ENCODE data around the gene IL34.

IL34 gene

DNA sequence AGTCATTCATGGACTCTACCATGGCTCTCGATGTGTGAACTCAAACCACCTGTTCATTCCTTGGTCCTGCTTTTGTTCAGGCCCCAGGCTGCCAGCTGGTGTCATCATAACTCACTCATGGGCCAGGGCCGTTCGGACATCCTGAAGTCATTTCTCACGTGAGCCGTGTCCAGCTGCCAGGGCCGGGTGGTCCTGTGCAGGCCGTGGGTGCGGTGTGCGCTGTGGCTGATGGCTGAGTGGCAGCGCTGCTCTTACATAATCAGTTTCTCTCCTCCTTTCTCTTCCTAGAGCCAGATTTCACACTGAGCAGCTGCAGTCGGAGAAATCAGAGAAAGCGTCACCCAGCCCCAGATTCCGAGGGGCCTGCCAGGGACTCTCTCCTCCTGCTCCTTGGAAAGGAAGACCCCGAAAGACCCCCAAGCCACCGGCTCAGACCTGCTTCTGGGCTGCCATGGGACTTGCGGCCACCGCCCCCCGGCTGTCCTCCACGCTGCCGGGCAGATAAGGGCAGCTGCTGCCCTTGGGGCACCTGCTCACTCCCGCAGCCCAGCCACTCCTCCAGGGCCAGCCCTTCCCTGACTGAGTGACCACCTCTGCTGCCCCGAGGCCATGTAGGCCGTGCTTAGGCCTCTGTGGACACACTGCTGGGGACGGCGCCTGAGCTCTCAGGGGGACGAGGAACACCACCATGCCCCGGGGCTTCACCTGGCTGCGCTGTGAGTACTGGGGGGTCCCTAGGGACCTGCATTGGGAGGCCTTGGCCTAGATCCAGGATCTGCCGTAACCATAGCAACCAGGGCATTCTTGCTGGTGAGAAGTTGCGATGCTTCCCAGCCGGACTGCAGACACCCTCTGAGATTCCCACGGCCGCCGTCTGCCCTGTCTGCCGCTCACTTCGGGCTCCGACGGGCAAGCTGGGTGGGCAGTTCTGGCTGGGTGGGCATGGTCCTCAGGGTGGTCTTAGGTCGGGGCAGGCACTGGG is at the start of gene IL34:
Gene IL34, plus strand, starts transcription at position 300 of the 982 bp plus-strand sequence. Its CDS starts 389 bp downstream, at position 689.
- H3K9ac ChIP-seq (ENCODE audit: low read depth, low read length), result no peak within 1 kb of the TSS

DNA sequence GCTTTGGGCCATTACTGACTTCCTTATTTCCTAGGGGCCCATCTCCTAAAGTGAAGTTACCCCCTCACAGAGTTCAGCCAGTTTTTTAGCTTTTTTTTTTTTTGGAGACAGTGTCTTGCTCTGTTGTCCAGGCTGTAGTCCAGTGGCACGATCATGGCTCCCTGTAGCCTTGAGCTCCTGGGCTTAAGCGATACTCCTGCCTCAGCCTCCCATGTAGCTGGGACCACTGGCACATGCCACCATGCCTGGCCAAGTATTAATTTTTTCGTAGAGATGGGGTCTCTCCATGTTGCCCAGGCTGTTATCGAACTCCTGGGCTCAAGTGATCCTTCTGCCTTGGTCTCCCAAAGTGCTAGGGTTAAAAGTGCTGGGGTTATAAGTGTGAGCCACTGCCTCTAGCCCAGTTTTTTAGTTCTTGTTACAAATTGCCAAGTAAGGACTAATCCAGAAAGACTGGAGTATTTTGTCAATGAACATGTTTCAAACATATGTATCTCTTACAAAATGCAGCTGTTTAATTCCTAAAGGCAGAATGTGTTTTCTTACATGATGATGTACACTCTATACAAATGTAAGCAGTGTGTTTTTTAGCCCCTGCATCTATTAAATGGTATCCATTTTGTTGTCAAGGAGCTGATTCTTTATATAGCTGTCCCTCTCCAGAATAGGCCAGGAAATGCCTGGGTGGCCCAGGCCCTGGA is 49.1 kb upstream of the IL34 start:
- Histone ChIP-seq H3K9ac (ENCODE audit: low read depth, low read length) (no peak overlapping the region), H3K36me3 (ENCODE audit: control insufficient read depth, insufficient read depth, low read length) (no peaks in the 10 kb centered on the region), H3K9me3 (ENCODE audit: control insufficient read depth, insufficient read depth, low read length) (no peaks in the 10 kb centered on the region), H3K27ac (ENCODE audit: low read depth, low read length) (no peak overlapping the region), H3K27me3 (ENCODE audit: control insufficient read depth, insufficient read depth, low read length) (no peaks in the 10 kb centered on the region), H3K4me3 (ENCODE audit: low read depth, low read length) (no peak overlapping the region), H3K4me1 (ENCODE audit: control insufficient read depth, insufficient read depth, low read length) (no peaks in the 10 kb centered on the region)

More for the DNA sequence above, at the start of gene IL34:
- Histone ChIP-seq H3K4me3 (ENCODE audit: low read depth, low read length) (no peak within 1 kb of the TSS), H3K27me3 (ENCODE audit: control insufficient read depth, insufficient read depth, low read length) (no peaks in the 10 kb centered on the region), H3K27ac (ENCODE audit: low read depth, low read length) (no peak within 1 kb of the TSS), H3K4me1 (ENCODE audit: control insufficient read depth, insufficient read depth, low read length) (peaks cover 4% of the 10 kb centered on the region; the same call in 1 of the 2 replicates), H3K36me3 (ENCODE audit: control insufficient read depth, insufficient read depth, low read length) (0 out of 2 replicates have a peak, but pooled peaks cover 3% of the 10 kb centered on the region), H3K9me3 (ENCODE audit: control insufficient read depth, insufficient read depth, low read length) (no peaks in the 10 kb centered on the region)

DNA sequence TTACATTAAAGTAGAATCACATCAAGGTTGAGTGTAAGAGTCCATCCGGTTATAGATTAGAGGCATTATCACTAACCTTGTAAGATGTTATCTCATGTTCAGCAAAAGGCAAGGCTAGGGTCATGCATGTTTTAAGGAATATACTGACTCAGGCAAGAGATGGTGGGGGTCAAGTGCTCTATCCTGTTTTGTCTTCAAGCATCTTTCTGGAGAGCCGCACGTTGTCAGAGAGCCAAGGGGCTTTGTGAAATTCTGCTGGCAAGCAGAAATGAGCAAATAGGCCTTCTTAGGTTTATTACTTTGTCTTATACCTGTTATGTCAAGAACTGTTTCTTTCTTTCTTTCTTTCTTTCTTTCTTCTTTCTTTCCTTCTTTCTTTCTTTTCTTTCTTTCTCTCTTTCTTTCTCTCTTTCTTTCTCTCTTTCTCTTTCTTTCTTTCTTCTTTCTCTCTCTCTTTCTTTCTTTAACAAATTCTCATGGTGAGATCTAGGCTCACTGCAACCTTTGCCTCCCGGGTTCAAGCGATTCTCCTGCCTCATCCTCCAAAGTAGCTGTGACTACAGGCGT is 47.3 kb upstream of the IL34 start:
- Histone ChIP-seq H3K27me3 (ENCODE audit: control insufficient read depth, insufficient read depth, low read length) (no peaks in the 10 kb centered on the region), H3K36me3 (ENCODE audit: control insufficient read depth, insufficient read depth, low read length) (no peaks in the 10 kb centered on the region), H3K4me1 (ENCODE audit: control insufficient read depth, insufficient read depth, low read length) (no peaks in the 10 kb centered on the region), H3K27ac (ENCODE audit: low read depth, low read length) (no peak overlapping the region), H3K9me3 (ENCODE audit: control insufficient read depth, insufficient read depth, low read length) (no peaks in the 10 kb centered on the region), H3K4me3 (ENCODE audit: low read depth, low read length) (no peak overlapping the region), H3K9ac (ENCODE audit: low read depth, low read length) (no peak overlapping the region)

DNA sequence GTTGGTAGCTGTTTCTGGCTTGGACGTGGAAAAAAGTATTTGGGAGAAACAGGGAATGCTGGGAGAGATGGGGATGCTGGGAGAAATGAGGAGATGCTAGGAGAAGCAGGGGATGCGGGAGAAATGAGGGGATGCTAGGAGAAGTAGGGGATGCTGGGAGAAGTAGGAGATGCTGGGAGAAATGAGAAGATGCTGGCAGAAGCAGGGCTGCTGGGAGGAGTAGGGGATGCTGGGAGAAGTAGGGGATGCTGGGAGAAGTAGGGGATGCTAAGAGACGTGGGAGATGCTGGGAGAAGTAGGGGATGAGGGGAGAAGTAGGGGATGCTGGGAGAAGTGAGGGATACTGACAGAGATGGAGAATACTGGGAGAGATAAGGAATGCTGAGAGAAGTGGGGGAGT is 45.6 kb upstream of the IL34 start:
- Histone ChIP-seq H3K9ac (ENCODE audit: low read depth, low read length) (no peak overlapping the region), H3K27me3 (ENCODE audit: control insufficient read depth, insufficient read depth, low read length) (no peaks in the 10 kb centered on the region), H3K9me3 (ENCODE audit: control insufficient read depth, insufficient read depth, low read length) (no peaks in the 10 kb centered on the region), H3K27ac (ENCODE audit: low read depth, low read length) (no peak overlapping the region), H3K4me3 (ENCODE audit: low read depth, low read length) (no peak overlapping the region), H3K36me3 (ENCODE audit: control insufficient read depth, insufficient read depth, low read length) (no peaks in the 10 kb centered on the region), H3K4me1 (ENCODE audit: control insufficient read depth, insufficient read depth, low read length) (no peaks in the 10 kb centered on the region)

DNA sequence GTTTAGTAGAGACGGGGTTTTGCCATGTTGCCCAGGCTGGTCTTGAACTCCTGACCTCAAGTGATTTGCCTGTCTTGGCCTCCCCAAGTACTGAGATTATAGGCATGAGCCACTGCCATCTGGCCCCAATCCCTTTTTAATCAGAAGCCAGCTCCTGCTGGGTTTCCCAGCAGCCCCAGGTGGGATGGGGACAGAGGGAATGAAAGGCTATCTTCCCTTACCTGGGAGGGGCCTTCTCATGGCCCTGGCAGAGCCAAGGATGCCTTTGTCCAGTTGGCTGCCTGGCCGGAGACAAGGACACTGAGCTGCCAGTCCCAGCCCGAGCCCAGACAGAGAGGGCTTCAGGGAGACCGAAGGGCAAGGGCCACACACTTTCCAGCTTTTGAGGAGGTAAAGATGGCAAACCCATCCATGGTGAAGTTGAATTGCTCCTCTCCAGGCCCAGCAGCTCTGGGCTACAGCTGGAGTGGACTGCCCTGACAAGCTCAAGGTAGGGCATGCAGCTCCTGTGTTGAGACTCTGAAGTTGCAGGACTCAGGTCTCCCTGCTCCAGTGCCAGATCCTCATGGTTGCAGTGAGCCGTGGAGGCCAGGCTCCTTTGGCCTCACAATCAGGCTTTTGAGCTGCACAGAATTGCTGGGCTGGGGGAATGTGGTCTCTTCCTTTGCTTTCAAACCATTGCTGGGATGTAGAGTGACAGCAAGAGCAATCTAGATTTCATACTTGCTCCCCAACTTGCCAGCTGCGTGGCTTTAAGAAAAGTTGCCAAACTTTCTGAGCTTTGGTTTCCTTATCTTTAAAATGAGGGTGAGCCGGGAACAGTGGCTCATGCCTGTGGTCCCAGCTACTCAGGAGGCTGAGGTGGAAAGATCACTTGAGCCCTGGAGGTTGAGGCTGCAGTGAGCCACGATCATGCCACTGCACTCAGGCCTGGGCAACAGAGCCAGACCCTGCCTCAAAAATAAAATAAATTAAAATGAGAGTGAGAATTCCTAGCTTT is 44.5 kb upstream of the IL34 start:
- Histone ChIP-seq H3K9me3 (ENCODE audit: control insufficient read depth, insufficient read depth, low read length) (no peaks in the 10 kb centered on the region), H3K4me1 (ENCODE audit: control insufficient read depth, insufficient read depth, low read length) (no peaks in the 10 kb centered on the region), H3K27me3 (ENCODE audit: control insufficient read depth, insufficient read depth, low read length) (no peaks in the 10 kb centered on the region), H3K9ac (ENCODE audit: low read depth, low read length) (no peak overlapping the region), H3K4me3 (ENCODE audit: low read depth, low read length) (no peak overlapping the region), H3K27ac (ENCODE audit: low read depth, low read length) (no peak overlapping the region), H3K36me3 (ENCODE audit: control insufficient read depth, insufficient read depth, low read length) (no peaks in the 10 kb centered on the region)

DNA sequence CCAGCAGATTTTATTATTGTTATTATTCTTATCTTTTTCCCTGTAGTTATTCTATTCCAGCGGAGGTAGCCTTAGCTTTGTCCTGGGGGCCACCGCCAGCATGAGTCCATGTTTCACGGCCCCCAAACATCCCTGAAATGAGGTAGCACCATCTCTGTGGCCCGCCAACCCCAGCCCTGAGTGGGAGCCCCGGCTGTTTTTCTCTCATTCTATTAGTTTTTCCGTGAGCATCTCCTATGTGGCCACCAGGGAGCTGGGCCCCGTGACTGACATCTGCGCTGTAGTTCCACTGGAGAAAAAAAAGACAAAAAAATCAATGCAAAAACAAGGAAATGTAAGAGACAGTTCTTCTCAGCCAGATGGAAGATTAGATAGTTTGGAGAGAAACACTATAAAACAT is 43.5 kb upstream of the IL34 start:
- H3K27me3 ChIP-seq (ENCODE audit: control insufficient read depth, insufficient read depth, low read length), result no peaks in the 10 kb centered on the region
- no peaks in the 10 kb centered on the region for H3K36me3 ChIP-seq (ENCODE audit: control insufficient read depth, insufficient read depth, low read length)
- H3K9ac ChIP-seq (ENCODE audit: low read depth, low read length), result no peak overlapping the region
- H3K4me3 ChIP-seq (ENCODE audit: low read depth, low read length), result no peak overlapping the region
- H3K9me3 ChIP-seq (ENCODE audit: control insufficient read depth, insufficient read depth, low read length), result no peaks in the 10 kb centered on the region
- no peak overlapping the region for H3K27ac ChIP-seq (ENCODE audit: low read depth, low read length)
- H3K4me1 ChIP-seq (ENCODE audit: control insufficient read depth, insufficient read depth, low read length), result no peaks in the 10 kb centered on the region

DNA sequence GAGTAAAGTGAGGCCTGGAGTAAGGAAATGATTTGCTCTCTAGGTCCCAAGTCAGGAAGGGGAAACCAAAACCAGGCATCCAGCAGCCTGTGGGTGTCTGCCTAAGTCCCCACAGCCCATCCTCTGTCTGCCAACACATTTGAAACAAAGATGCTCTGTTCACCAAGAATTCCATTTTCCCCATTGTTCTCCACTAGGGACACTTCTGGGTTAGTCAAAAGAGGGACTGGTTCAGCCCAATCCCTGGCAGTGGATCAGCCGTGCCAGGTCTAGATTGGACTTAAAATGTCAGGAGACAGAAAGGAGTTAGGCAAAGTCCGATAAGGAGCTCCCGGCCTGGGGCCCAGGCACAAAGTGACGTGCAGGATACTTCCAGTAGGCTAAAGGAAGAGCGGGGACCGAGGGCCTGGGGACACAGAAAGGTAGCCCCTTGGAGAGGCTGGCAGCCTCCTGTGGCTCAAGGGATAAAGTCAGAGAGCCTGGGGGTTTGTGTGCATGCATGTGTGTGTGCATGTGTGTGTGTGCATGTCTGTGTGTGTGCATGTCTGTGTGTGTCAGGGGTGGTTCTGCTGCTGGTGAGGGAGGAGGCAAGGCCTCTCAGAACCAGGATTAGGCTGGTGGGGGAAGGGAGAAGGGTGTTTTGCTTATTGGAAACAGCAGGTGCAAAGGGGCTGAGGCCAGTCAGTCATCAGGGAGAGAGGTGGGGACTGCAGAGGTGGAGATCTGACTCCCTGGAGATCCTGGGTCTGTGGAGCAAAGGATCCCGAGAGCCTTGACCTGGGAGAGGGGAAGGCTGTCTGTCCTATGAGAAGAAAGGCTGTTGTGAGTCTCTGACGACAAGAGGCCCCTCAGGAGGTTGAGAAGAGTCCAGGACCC is 41.7 kb upstream of the IL34 start:
- Histone ChIP-seq H3K4me1 (ENCODE audit: control insufficient read depth, insufficient read depth, low read length) (no peaks in the 10 kb centered on the region), H3K36me3 (ENCODE audit: control insufficient read depth, insufficient read depth, low read length) (no peaks in the 10 kb centered on the region), H3K27me3 (ENCODE audit: control insufficient read depth, insufficient read depth, low read length) (no peaks in the 10 kb centered on the region), H3K27ac (ENCODE audit: low read depth, low read length) (no peak overlapping the region), H3K4me3 (ENCODE audit: low read depth, low read length) (no peak overlapping the region), H3K9me3 (ENCODE audit: control insufficient read depth, insufficient read depth, low read length) (no peaks in the 10 kb centered on the region), H3K9ac (ENCODE audit: low read depth, low read length) (no peak overlapping the region)

DNA sequence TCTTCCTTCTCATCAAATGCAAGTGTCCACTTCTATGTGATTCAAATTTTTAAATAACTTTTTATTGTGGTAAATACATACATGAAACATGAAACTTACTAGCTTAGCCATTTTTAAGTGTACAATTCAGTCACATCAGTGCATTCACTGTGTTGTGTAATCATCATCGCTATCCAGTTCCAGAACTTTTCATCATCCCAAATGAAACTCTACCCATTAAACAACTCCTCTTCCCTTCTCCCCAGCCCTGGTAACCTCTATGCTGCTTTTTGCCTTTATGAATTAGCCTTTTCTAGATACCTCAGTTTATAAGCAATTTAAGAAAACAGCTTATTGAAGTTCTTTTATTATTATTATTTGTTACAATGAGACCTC is 41.1 kb upstream of the IL34 start:
- no peak overlapping the region for H3K9ac ChIP-seq (ENCODE audit: low read depth, low read length)
- H3K36me3 ChIP-seq (ENCODE audit: control insufficient read depth, insufficient read depth, low read length), result no peaks in the 10 kb centered on the region
- no peaks in the 10 kb centered on the region for H3K27me3 ChIP-seq (ENCODE audit: control insufficient read depth, insufficient read depth, low read length)
- no peak overlapping the region for H3K27ac ChIP-seq (ENCODE audit: low read depth, low read length)
- H3K4me1 ChIP-seq (ENCODE audit: control insufficient read depth, insufficient read depth, low read length), result no peaks in the 10 kb centered on the region
- H3K9me3 ChIP-seq (ENCODE audit: control insufficient read depth, insufficient read depth, low read length), result no peaks in the 10 kb centered on the region
- no peak overlapping the region for H3K4me3 ChIP-seq (ENCODE audit: low read depth, low read length)

DNA sequence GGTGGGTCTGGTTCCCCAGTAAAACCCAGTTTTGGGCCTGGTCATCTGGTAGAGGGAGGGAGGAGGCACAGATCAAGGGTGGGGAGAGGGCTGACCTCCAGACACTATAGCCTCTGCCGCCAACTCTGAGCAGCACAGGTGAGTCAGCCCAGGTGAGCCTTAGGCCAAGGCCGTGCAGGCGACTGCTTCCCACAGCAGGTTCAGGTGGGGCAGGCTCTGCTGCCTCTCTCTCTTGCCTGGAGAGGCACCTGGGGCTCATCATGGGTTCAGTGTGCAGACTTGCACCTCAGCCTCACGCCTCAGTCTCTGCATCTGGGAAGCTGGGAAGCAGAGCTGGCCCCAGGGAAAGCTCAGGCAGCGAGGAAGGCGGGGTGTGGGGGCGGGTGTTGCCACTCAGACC is 37.8 kb upstream of the IL34 start:
- no peak overlapping the region for H3K9ac ChIP-seq (ENCODE audit: low read depth, low read length)
- H3K27ac ChIP-seq (ENCODE audit: low read depth, low read length), result no peak overlapping the region
- no peaks in the 10 kb centered on the region for H3K27me3 ChIP-seq (ENCODE audit: control insufficient read depth, insufficient read depth, low read length)
- H3K36me3 ChIP-seq (ENCODE audit: control insufficient read depth, insufficient read depth, low read length), result peaks cover 5% of the 10 kb centered on the region
- H3K9me3 ChIP-seq (ENCODE audit: control insufficient read depth, insufficient read depth, low read length), result no peaks in the 10 kb centered on the region
- no peaks in the 10 kb centered on the region for H3K4me1 ChIP-seq (ENCODE audit: control insufficient read depth, insufficient read depth, low read length)
- no peak overlapping the region for H3K4me3 ChIP-seq (ENCODE audit: low read depth, low read length)

All from HUES48 (cell line).